HG02970 (cell line): ENCODE measurements around the gene LILRB3.
"Not testable (repeated sequence)": the region's sequence is repeated elsewhere in the genome, so short reads cannot be mapped to it uniquely, and the experiment has no call there.

Source experiments
- ATAC-seq: cut with Tn5 transposase; IDR thresholded peaks from one replicate; pipeline ENCODE4 v1.9.1; 2021; ENCODE audit warnings: mild to moderate bottlenecking, moderate library complexity, moderate number of reproducible peaks; ENCODE audit not compliant: unreplicated experiment, low FRiP score

The LILRB3 gene

DNA sequence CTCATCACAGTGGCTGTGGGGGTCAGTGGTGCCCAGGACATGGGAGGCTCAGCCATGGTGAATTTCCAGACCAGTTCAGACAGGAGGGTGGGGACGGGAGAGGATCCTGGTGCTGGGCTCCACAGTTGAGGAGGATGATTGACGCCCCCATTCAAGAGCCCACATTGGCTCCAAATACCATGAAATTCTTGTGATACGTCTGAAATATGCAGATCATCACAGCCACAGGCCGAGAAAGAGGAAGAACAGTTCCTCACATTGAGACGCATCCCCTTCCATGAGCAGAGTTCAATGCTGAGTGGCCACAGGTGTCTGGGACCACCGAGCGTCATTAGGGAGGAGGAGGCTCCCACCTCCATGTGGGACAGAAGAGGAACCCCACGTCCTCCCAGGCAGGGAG is 21.0 kb upstream of the LILRB3 start:
- not testable (repeated sequence) for ATAC-seq

DNA sequence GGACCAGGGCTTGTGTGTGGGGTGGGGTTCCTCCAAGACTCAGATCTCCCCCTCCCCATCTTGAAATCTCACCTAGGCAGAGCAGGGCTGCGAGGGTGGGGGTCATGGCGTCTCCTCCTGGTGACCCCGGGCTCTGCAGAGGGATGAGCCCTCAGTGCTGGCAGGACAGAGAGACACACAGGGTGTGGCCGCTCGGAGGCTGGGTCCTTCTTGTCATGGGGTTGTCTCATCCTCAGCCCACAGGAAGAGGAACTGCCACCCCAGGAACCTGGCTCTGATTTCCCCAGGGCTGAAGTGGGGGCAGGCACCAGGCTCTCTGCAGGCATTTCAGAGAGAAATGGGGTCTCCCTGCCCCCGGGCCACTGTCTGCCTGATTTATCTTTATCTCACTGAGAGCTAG is 19.8 kb upstream of the LILRB3 start, which contains the start of gene LILRA6:
Gene LILRA6 (minus strand): TSS at position 145 of the 400 bp plus-strand sequence.
- ATAC-seq: not testable (repeated sequence)

DNA sequence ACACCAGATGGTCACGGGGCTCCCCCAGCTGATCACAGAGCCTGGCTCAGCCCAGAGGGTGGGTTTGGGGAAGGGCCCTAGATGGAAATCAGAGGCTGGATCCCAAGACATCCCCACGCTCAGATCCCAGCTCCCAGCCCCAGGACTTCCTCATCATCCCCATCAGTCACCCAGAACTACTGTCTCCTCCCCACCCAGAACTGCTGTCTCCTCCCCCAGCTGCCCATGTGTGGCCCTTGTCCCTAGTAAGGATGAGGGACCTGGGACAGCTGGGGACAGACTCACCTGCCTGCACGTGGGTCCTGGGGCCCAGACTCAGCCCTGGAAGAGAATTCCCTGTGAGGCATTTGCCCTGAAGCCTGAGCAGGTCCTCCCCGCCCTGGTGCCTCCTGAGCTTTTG is 19.4 kb upstream of the LILRB3 start:
- not testable (repeated sequence) for ATAC-seq

DNA sequence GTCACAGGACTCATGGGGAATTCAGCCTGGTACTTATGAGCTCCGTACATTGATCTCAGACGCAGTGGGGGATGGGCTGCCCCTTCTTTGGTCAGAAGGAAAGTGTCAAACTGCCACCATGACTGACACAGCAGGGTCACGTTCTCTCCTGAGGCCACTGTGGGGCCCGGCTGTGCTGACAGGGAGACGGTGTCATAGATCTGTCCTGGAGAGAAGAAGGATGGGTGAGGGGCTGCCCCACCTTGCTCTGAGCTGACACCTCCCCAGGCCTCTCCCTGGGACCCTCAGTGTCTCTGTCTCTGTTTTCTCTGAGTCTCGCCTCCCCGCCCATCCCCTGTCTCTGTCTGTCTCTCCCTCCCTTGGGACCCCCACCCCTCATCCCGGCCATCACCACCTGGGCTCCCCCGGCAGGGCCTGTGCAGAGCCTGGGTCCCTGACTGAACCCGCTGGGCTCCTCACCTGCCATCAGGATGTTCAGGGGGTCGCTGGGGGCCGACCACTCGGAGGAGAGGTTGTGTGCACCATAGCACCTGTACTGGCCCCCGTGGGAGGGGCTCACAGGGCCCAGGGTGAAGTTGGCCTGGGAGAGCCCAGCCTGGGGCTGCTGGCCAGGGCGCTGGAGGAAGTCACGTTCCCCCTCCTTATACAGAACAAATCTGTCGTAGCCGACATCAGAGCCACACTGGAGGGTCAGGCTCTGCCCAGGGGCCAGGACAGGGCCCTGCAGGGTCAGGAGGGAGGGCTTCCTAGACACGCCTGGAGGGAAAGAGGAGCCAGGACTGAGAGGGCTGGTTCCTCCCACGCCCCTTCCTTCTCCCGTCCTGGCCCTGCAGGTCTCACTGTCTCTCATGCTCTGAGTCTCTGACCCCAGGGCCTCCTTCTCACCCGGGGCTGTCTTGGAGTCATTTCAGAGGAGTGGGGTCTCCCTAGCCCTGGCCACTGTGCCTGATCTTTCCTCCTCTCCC is 17.8 kb upstream of the LILRB3 start:
- ATAC-seq: not testable (repeated sequence)

DNA sequence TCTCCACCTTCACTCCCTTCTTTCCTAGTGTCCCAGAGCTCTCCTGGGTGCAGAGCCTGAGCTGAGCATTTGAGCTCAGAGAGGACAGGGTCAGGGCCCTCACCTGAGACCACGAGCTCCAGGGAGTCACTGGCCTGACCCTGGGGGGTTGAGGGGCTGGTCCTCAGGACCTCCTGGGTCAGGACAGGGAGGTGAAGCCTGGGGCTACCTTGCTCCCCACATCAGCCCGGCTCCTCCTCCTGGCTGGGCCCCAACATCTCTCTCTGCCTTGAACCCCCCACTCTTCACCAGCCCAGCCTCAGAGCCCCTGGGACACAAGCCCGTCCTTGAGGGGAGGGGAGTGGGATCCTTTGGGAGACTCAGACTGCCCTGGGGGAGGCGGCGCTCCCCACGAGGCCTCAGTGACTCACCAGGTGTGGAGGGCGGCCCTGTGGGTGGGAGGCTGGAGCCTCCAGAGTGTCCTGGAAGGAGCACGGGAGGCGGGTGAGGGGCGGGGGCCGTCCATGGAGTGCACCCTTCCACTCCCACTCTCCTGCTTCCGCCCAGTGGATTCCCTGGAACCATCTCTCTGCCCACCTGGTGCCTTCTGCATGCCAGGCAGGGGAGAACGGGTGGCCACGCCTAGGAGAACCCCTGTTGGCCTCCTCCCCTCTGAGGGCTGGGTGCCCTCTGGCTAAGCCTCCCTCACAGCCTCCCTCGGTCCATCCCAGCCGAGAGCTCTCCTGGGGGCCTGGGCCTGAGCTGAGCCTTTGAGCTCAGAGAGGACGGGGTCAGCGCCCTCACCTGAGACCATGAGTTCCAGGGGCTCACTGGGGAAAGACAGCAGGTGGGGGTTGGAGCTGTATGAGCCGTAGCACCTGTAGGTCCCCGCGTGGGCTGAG is 16.9 kb upstream of the LILRB3 start:
- not testable (repeated sequence) for ATAC-seq

DNA sequence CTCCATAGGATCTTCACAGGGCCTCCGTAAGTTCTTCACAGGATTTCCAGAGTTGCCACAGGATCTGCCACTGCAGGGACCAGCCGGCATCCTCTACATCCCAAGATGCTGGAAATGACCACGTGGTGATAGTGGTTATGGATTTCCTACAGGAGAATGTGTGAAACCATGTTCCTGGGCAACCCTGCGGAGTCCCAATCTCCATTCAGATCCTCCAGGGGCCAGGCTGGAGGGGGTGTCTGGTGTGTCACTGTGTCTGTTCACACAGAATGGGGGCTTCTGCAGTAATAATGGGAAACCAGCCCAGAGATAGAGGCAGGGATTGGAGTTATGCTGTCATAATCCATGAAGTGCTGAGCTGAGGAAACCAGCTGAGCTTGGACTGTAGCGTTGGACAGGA is 11.1 kb upstream of the LILRB3 start:
- no peak for ATAC-seq

DNA sequence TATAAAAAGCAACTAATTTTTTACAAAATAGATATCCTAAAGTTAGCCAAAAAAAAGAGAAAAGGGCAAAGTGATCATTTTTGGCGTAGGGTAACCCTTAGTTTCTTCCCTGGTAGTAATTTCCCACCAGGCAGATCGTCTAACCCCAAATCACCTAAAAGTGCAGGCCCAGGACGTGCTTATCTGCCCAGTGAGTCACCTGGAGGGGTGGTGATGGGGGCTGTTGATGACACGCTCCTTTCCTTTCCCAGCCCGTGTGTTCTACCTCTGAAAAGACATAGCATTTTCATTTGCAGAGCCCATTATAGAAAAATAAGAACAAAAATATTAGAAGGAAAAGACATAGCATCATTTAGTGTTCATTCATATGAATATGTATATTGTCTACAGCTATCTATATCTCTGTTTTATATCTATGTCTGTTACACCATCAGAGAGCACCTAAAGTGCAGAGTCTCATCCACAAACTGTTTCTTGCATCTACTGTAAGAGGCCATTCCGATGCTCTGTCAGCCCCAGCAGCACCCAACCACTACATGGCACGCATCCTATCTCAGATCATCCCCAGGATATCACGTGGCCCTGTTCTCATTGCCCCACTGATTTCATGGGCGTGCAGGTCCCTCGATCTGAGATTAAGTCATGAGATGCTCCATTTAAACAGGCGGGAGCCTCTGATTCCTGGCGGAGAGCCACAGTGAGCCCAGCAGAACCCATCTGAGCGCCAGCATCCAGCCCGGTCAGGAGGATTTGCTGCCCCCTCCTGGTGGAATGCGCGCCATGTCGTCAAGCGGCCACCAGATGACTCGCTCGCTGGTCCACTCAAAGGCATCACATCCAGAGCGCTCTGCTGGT is 8.5 kb upstream of the LILRB3 start:
- ATAC-seq: no peak

DNA sequence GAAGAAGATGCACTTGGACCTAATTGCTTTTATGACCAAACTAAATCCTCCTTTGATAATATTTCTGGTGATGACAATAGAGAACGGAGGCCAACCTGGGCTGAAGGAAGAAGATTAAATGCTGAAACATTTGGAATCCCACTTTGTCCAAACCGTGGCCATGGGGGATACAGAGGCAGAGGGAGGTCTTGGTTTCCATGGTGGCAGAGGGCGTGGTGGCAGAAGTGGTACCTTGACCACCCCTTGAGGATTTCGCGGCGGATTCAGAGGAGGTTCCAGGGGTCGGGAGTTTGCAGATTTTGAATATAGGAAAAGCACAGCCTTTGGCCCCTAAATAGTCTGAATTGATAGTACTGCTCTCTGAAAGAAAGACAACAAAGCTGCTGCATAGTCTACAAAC is 7.2 kb upstream of the LILRB3 start:
- ATAC-seq: no peak

DNA sequence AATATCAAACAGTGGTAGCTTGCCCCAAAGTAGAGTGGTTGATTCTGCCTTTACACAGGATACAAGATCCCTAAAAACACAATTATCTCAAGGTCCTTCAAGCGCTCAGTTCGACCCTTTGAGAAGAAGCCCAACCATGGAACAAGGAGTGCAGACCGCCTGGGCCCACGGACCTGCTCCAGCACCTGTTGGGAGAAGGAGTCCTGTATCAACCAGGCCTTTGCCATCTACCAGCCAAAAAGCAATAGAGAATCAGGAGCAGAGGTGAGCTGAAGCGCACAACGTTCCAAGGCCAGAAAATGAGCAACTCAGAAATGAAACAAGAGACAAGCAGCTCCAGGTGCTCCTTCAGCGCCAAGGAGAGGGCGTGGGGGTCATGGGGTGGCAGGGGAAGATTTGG is 6.3 kb upstream of the LILRB3 start:
- no peak for ATAC-seq

DNA sequence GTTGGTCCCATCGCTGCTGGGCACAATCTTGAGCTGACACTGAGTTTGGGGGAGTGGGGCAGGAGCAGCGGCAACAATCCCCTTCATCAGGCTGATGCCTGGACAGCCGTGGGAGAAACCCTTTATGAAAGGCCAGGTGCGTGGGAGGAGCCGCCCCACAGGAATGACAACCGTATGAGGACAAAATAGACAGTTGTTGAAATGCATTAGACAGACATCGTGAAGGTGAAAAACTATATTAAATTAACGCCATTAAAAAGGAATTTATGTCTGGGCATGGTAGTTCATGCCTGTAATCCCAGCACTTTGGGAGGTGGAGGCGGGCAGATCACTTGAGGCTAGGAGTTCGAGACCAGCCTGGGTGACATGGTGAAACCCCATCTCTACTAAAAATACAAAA is 1.8 kb upstream of the LILRB3 start:
- not testable (repeated sequence) for ATAC-seq

DNA sequence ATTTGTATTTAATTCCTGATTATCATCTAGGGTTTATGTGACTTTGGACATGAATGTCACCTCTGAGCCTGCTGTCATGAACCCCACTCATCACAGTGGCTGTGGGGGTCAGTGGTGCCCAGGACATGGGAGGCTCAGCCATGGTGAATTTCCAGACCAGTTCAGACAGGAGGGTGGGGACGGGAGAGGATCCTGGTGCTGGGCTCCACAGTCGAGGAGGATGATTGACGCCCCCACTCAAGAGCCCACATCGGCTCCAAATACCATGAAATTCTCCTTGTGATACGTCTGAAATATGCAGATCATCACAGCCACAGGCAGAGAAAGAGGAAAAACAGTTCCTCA is 1.1 kb upstream of the LILRB3 start:
- ATAC-seq: not testable (repeated sequence)

DNA sequence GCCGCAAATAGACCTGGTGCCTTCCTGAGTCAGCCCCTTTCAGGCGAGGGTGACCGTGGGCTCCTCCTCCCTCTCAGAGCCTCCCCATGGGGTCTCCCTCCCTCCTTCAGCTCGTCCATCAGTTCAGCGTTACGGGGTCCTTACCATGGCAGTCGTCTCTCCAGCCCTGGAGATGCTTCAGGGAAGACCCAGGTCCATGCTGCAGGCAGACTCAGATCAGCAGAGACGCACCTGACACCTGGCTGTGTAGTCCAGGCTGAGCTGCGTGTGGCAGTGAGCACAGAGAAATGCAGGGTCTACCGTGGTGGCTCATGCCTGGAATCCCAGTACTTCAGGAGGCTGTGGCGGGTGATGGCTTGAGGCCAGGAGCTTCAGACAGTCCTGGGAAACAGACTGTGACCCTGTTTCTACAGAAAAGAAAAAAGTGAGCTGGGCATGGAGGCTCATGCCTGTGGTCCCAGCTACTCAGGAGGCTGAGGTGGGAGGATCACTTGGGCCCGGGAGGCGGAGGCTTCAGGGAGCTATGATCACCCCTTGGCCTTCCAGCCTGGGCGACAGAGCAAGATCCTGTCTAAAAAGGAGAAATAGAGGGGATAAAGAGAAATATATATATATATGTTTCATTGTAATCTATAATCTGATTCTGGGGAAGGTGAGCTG is 600 bp upstream of the LILRB3 start:
- ATAC-seq: not testable (repeated sequence)

DNA sequence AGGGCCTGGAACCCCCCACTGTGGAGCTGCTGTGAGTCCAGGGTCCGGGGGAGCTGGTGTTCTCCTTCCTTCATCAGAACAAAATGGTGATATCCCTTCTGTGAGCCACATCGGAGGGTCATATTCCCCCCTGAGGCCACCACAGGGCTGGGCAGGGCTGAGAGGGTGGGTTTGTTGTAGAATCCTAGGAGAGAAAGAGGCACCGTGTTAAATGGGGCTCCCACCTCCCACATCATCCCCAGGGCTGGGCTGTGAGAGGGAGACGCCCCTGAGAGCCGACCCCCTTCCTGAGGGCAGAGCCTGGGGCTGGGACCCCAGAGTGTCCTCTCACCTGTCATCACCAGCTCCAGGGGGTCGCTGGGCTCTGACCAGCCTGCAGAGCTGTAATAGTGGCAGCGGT is 860 bp downstream of the LILRB3 start:
- not testable (repeated sequence) for ATAC-seq

DNA sequence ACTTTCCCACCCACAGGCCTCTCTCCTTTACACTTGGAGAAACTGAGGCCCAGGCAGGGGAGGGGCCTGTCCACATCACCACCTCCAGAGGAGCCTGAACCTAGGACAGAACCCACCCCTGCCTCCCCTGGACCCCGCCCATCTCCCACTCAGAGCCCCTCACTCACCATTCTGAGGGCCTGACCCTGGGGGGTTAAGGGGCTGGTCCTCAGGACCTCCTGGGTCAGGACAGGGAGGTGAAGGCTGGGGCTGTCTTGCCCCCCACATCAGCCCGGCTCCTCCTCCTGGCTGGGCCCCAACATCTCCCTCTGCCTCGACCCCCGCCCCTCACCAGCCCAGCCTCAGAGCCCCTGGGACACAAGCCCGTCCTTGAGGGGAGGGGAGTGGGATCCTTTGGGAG is 3.1 kb downstream of the LILRB3 start:
- not testable (repeated sequence) for ATAC-seq

DNA sequence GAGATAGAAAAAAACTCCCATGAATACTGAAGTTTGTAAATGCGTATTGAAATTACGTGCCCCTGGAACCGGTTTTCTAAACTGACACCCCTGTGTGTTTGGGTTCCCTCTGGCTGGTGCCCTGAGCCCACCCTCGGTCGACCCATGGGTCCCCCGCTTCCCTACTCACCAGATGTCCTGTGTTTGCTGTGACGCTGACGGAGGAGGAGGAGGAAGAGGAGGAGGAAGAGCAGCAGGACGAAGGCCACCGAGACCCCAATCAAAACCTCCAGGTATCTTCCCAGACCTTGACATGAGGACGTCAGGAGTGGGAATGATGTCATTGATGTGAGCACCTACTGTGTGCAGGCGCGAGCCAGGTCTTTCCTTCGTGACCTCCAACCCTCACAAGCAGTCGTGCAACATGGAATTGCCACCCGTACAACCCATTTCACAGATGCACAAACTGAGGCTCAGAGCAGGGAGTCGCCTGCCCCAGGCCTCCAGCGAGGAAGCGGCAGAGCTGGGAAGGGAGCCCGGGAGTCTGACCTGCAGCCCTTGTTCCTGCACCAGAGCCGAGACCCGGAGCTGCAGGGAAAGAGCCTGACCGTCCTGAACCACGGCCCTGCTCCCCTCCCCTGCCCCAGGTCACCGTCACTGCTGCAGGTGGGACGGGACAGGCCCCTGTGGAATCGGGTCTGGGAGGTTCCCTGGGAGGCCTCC is 3.7 kb downstream of the LILRB3 start:
- ATAC-seq: no peak

DNA sequence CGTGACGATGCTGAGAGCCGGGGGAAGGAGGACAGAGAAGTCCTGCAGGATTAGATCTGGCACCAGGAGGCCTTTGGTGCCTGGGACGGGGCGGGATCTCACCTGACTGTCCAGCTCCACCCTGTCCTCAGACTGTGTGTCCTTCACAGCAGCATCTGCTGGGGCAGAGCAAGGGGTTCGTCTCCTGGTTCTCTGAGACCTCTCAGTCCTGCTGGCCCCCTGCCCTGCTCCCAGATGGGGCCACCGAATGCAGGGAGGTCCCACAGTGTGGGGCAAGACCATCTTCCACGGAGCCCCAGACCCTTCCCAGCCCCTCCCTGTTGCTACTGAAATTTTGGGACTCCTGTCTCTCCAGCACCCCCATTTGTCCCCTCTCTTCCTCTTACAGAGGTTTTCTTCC is 4.5 kb downstream of the LILRB3 start:
- no peak for ATAC-seq

DNA sequence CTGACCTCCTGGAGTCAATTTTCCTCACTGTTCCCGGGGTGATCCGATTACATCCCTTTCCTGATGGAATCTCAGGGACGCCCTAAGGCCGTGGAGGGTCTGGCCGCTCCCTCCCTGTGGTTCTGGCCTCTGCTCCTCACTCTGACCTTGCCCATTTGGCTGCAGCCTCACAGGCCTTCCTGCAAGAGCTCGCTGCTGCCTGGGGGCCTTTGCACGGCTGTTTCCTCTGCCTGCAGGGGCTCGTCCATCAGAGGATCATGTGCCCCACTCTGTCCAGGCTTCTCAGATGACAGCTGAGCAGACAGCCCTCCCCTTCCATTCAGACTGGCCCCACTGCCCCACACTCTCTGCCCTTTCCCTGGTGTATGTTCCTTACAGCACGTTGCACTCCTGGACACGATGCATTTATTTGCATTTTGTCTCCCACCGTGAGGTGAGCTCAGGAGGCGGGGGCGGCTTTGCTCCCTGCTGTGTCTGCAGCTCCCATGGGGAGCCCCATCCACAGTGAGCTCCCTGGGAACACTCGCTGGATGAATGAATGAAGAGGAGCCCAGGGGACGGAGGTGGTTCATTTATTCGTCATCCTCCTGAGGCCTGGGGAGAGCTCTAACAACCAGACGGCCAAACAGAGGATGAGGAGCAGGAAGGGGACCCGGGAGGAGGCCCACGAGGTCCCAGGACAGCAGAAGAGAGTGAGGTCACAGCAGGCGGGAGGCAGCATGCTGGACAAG is 5.1 kb downstream of the LILRB3 start:
- ATAC-seq: not testable (repeated sequence)

DNA sequence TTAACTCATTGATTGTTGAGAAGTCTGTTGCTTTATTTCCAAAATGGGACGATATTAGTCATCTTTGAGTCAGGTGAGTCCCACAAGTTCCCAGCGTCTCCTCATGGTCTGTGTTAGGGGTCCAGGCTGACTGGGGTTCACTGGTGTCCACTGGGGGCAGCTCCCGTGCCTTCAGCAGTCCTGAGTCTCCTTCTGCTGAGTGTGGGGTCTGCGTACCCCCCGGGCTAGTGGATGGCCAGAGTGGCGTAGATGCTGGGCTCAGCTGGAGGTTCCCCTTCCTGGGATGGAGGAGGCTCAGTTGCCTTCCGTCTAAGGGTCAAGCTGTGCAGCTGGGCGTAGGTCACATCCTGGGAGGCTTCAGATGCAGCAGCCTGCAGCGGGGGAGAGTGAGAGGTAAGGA is 5.9 kb downstream of the LILRB3 start:
- no peak for ATAC-seq

DNA sequence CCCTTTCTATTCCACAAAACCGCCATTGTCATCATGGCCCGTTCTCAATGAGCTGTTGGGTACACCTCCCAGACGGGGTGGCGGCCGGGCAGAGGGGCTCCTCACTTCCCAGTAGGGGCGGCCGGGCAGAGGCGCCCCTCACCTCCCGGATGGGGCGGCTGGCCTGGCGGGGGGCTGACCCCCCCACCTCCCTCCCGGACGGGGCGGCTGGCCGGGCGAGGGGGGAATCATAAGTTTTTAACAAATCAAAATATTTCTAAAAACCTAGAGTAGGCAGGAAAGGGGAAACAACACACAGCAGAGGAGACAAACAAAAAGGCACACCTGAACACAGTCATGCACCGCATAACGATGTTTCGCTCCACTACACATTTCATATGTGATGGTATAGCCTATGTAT is 8.1 kb downstream of the LILRB3 start:
- not testable (repeated sequence) for ATAC-seq
